K562 (cell line): ENCODE data around the gene IARS2. TPM values are rescaled to one million over a fixed set of nuclear protein-coding genes. Genes with fewer than 3 reads are reported as not detected.

ENCODE experiments used
- CREB3 ChIP-seq: fragments of 450-650 bp; conservative IDR thresholded peaks from 2 replicates; pipeline ENCODE4 v1.6.1; 2016; ENCODE audit warnings: missing genetic modification characterization, low read depth, mild to moderate bottlenecking, missing compliant biosample characterization, moderate library complexity
- E2F6 ChIP-seq, 2 experiments: IDR thresholded peaks; 2 replicates each; pipeline ENCODE4 v1.6.1; 2011; ENCODE audit warnings: borderline replicate concordance in 1 of 2, control low read depth in 1 of 2, low read depth in 1 of 2, low read length in 1 of 2, mild to moderate bottlenecking in 1 of 2, mixed read lengths in 1 of 2, moderate library complexity in 1 of 2; ENCODE audit not compliant: insufficient read depth in 1 of 2, insufficient read length in 1 of 2, poor library complexity in 1 of 2, severe bottlenecking in 1 of 2; ENCODE audit errors: extremely low read depth in 1 of 2
- HDAC2 ChIP-seq: fragments of 450-650 bp; IDR thresholded peaks from 2 replicates; pipeline ENCODE4 v1.6.1; 2016; ENCODE audit warnings: mild to moderate bottlenecking
- MYC ChIP-seq, 2 experiments: fragments of 250-450 bp in 1 of 2; sonication (Bioruptor Pico) in 1 of 2; IDR thresholded peaks; 2 replicates each; pipeline versions ENCODE4 v1.5.1 to v1.6.1; 2012 to 2021; ENCODE audit warnings: low read depth in 2 of 2, borderline replicate concordance in 1 of 2, improper control_type of control experiment in 1 of 2, low read length in 1 of 2, mild to moderate bottlenecking in 1 of 2, moderate library complexity in 1 of 2
- RBFOX2 ChIP-seq: fragments of 200-400 bp; formaldehyde crosslinking; IDR thresholded peaks from 2 replicates; pipeline ENCODE4 v1.6.1; 2017; ENCODE audit warnings: low read depth, mild to moderate bottlenecking, low read length, moderate library complexity
- REST ChIP-seq, 2 experiments: fragments of 450-650 bp; formaldehyde crosslinking in 1 of 2; IDR thresholded peaks; 2 replicates each; pipeline versions ENCODE4 v1.4.0 to v1.6.1; 2014 to 2020; ENCODE audit warnings: mild to moderate bottlenecking in 2 of 2, borderline replicate concordance in 1 of 2, low read depth in 1 of 2
- SUPT5H ChIP-seq: fragments of 450-650 bp; IDR thresholded peaks from 2 replicates; pipeline ENCODE4 v1.6.1; 2016
- ZMIZ1 ChIP-seq, 2 experiments: fragments of 150-350 bp in 1 of 2; IDR thresholded peaks; 2 replicates each; pipeline ENCODE4 v1.6.1; 2012 to 2016; ENCODE audit warnings: low read depth in 2 of 2, low read length in 2 of 2, mild to moderate bottlenecking in 1 of 2, moderate library complexity in 1 of 2
- ZNF197 ChIP-seq: fragments of 200-800 bp; sonication (Bioruptor generic); IDR thresholded peaks from 2 replicates; pipeline ENCODE4 v1.6.1; 2016; ENCODE audit warnings: low read depth, missing genetic modification characterization, missing compliant biosample characterization
- polyA plus RNA-seq, 8 experiments: library from polyadenylated mRNA; depleted of rRNA in 4 of 8; stranded (reverse) in 5 of 8; unstranded in 3 of 8; fragments of >200 nt; fragmentation: Nextera tagmentation in 2 of 8; fragmentation: Illumina TruSeq in 1 of 8; extraction: Ambion mirVana in 2 of 8; extraction: Trizol in 1 of 8; gene quantifications; 2 replicates each; pipeline versions ENCODE4 v1.2.1 to v1.2.3, GENCODE V29; 2011 to 2014; ENCODE audit warnings: inconsistent platforms in 1 of 8, missing spikeins in 1 of 8
- total RNA-seq, 7 experiments: library from RNA; depleted of rRNA in 6 of 7; stranded (reverse); fragments of >200 nt in 6 of 7; fragmentation: Illumina TruSeq in 2 of 7; extraction: Trizol in 2 of 7; gene quantifications; 2 replicates each; pipeline versions ENCODE4 v1.2.1 to v1.2.3, GENCODE V29; 2011 to 2021; ENCODE audit warnings: low replicate concordance in 1 of 7

The IARS2 gene
- total and polyA plus RNA-seq, 9 of the 15 experiments (the other 6 are each of a cell fraction or from before 2014, with no cell fraction given) = 39.6 to 127 (median 93.8) TPM

- TF ChIP-seq CREB3 (tag) (no peak), RBFOX2 (peak; percentile 81), ZMIZ1 (IDR thresholded peaks at IDR 0.05; ENCODE audit: low read depth in 2 of 2, low read length in 2 of 2) (0 out of 4 replicates have a peak, but pooled peaks of 1 of the 2 experiments have one; percentile 5), REST (IDR thresholded peaks at IDR 0.05; ENCODE audit: borderline replicate concordance) (peak; percentile 4; the same call in 1 of the 2 replicates), REST (CRISPR knock-in tag; IDR thresholded peaks at IDR 0.05; ENCODE audit: low read depth) (0 out of 2 replicates have a peak, but pooled peaks have one; percentile 46), SUPT5H (peak; percentile 74), E2F6 (IDR thresholded peaks at IDR 0.05; ENCODE audit: borderline replicate concordance in 1 of 2, extremely low read depth in 1 of 2, insufficient read depth in 1 of 2, insufficient read length in 1 of 2, low read depth in 1 of 2, low read length in 1 of 2, poor library complexity in 1 of 2, severe bottlenecking in 1 of 2) (peak in 1 of 2 experiments; percentile 33), ZNF197 (CRISPR knock-in tag) (0 out of 2 replicates have a peak, but pooled peaks have one; percentile 11), HDAC2 (0 out of 2 replicates have a peak, but pooled peaks have one; percentile 23), MYC (IDR thresholded peaks at IDR 0.05; ENCODE audit: low read depth, low read length) (peak; percentile 75; the same call in 1 of the 2 replicates), MYC (CRISPR knock-in tag; IDR thresholded peaks at IDR 0.05; ENCODE audit: borderline replicate concordance, low read depth) (no peak; the same call in 1 of the 2 replicates)
Measured at GRCh38 chr1:220094016-220094911, at the start of gene IARS2 (continued).
